ENCODE results near the gene EPPIN. TPM values are rescaled to one million over a fixed set of nuclear protein-coding genes. Genes with fewer than 3 reads are reported as not detected.

Gene EPPIN
- total RNA-seq, 4 donors from 2014 or later: not detected

DNA sequence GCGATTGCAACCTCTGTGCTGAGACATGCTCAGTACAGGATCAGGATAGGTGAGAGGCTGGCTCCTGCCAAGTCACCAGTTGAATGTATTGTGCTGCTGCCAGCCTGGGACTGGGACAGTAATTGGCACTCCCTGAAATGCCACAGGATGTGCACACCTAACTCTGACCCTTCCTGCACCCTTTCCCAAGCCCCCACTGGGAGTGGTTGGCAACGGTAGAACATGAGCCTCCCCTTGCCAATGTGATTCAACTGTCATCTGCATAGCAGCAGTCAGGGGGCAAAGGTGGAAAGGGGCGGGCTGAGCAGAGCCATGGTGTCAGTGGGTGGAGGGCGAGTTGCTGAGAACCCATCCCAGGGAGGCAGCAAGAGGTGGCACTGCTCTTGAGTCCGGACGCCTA, 47.2 kb downstream of the EPPIN start:
- no peak for TF ChIP-seq POLR2AphosphoS5 (IDR thresholded peaks at IDR 0.05)
- no peak for TF ChIP-seq POLR2A (IDR thresholded peaks at IDR 0.05)
- TF ChIP-seq, protein P1, sequence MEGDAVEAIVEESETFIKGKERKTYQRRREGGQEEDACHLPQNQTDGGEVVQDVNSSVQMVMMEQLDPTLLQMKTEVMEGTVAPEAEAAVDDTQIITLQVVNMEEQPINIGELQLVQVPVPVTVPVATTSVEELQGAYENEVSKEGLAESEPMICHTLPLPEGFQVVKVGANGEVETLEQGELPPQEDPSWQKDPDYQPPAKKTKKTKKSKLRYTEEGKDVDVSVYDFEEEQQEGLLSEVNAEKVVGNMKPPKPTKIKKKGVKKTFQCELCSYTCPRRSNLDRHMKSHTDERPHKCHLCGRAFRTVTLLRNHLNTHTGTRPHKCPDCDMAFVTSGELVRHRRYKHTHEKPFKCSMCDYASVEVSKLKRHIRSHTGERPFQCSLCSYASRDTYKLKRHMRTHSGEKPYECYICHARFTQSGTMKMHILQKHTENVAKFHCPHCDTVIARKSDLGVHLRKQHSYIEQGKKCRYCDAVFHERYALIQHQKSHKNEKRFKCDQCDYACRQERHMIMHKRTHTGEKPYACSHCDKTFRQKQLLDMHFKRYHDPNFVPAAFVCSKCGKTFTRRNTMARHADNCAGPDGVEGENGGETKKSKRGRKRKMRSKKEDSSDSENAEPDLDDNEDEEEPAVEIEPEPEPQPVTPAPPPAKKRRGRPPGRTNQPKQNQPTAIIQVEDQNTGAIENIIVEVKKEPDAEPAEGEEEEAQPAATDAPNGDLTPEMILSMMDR (IDR thresholded peaks at IDR 0.05): no peak
- no peak for TF ChIP-seq EP300 (IDR thresholded peaks at IDR 0.05)
- 100% methylated on average over 2 of the region's 6 CpGs; no CpG with 5 or more reads in 1 of the 2 donors for WGBS, 2 donors (ENCODE audit: low coverage in 1 of 2)
- ATAC-seq: no peak

DNA sequence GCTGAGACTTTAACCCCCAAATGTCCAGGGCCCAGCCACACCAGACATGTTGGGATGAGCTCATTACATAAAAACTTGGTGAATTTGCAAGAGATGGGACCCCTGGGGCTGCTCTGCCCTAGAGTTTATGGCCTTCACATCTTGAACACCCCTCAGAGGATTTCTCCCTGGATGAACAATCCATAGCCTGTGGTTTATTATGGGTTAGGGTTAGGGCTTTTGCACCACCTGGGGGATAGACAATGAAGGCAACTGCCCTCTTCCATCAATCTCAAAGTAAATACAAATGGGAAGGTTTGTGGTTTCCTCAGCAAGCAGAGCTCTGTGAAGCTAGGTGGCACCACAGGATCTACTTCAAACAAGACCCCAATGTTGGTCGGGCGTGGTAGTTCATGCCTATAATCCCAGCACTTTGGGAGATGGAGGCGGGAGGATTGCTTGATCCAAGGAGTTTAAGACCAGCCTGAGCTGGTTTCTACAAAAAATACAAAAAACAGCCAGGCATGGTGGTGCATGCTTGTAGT, 49.2 kb downstream of the EPPIN start:
- 72 to 90% methylated on average over 2 of the region's 3 CpGs for WGBS, 2 donors (ENCODE audit: low coverage in 1 of 2)
- TF ChIP-seq POLR2AphosphoS5 (IDR thresholded peaks at IDR 0.05) (no peak), POLR2A (IDR thresholded peaks at IDR 0.05) (no peak), EP300 (IDR thresholded peaks at IDR 0.05) (no peak)
- TF ChIP-seq, protein P1 (IDR thresholded peaks at IDR 0.05): no peak
- ATAC-seq: no peak
- no peak overlapping the region for H3K4me3 ChIP-seq
- H3K4me1 ChIP-seq: no peaks in the 10 kb centered on the region
- no peak overlapping the region for H3K27ac ChIP-seq
- no peaks in the 10 kb centered on the region for H3K36me3 ChIP-seq
- H3K9me3 ChIP-seq: no peaks in the 10 kb centered on the region
- peaks cover 38% of the 10 kb centered on the region for H3K27me3 ChIP-seq

More for the DNA sequence above, 47.2 kb downstream of the EPPIN start:
- no peaks in the 10 kb centered on the region for H3K9me3 ChIP-seq
- H3K4me3 ChIP-seq: no peak overlapping the region
- H3K36me3 ChIP-seq: no peaks in the 10 kb centered on the region
- peaks cover 50% of the 10 kb centered on the region for H3K27me3 ChIP-seq
- H3K27ac ChIP-seq: no peak overlapping the region
- no peaks in the 10 kb centered on the region for H3K4me1 ChIP-seq

DNA sequence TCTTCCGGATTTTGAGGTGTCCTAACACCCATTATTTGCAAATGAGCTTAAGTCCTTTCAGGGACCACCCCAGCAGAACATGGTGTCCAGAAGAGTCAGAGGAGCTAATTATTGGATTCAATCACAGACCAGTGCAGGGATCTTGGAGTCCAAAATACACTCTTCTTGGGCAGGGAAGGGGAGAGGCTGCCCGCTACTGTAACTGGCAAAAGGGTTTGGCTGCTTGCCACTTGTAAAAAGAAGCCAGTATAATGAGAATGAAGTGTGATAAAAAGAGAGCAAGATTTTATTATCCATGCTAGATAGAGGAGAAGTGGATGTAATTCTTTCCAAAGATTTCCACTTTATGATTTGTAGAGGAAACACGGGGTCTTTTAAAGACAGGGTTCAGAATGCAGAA, 51.0 kb downstream of the EPPIN start:
- no peak for TF ChIP-seq POLR2AphosphoS5 (IDR thresholded peaks at IDR 0.05)
- TF ChIP-seq POLR2A (IDR thresholded peaks at IDR 0.05): no peak
- TF ChIP-seq EP300 (IDR thresholded peaks at IDR 0.05): no peak
- TF ChIP-seq, protein P1 (IDR thresholded peaks at IDR 0.05): no peak
- Histone ChIP-seq H3K27ac (no peak overlapping the region), H3K4me3 (no peak overlapping the region), H3K9me3 (no peaks in the 10 kb centered on the region), H3K27me3 (peaks cover 34% of the 10 kb centered on the region), H3K4me1 (no peaks in the 10 kb centered on the region), H3K36me3 (no peaks in the 10 kb centered on the region)
- no peak for ATAC-seq
- WGBS, 2 donors (ENCODE audit: low coverage in 1 of 2): 80 to 82% methylated on average over 2 of the region's 3 CpGs

DNA sequence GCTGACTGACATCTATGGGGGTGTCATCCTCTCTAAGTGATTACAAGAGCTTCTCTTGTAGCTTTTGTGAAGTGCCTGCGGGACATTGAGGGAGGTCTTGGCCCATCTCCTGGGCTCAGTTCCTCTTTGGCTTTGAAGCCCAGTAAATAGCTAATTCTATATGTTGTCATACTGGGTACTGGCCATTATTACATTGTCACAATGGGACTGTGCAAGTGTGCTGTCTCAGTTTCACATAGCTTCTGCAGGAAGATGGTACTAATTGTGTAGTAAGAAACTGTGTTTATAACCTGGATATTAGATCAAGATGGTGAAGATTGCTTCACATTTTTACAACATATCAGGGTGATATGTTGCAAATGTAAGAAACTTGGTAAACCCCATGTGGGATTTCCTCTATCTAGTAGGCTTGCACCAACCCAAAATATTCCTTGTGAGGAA, 51.7 kb downstream of the EPPIN start:
- 88% methylated on average over 1 of the region's 1 CpG; no CpG with 5 or more reads in 1 of the 2 donors for WGBS, 2 donors (ENCODE audit: low coverage in 1 of 2)
- Histone ChIP-seq H3K4me1 (no peaks in the 10 kb centered on the region), H3K27me3 (peaks cover 31% of the 10 kb centered on the region), H3K36me3 (no peaks in the 10 kb centered on the region), H3K27ac (no peak overlapping the region), H3K9me3 (no peaks in the 10 kb centered on the region), H3K4me3 (no peak overlapping the region)
- TF ChIP-seq POLR2A (IDR thresholded peaks at IDR 0.05): no peak
- TF ChIP-seq EP300 (IDR thresholded peaks at IDR 0.05): no peak
- no peak for TF ChIP-seq POLR2AphosphoS5 (IDR thresholded peaks at IDR 0.05)
- TF ChIP-seq, protein P1 (IDR thresholded peaks at IDR 0.05): no peak
- no peak for ATAC-seq

Small RNA genes within 50 kb of the gene (small RNA-seq; reads per million reads assigned to genes)
- gene AL031663.1 (0 reads per million in 4 donors), gene HSPD1P21 (0 reads per million in 4 donors), gene RNA5SP485 (0 reads per million in 4 donors)

Other genes with a start within 250 kb of the EPPIN start
- gene RBPJL, start 240.6 kb downstream of the EPPIN start, total RNA-seq: not detected
- gene MATN4, start 239.1 kb downstream of the EPPIN start, total RNA-seq: not detected
- 100 to 1,000 TPM in 1 of 4 donors, 10 to 100 TPM in 3; 75.1 to 182 (median 84.2) TPM for gene SDC4, start 199.0 kb downstream of the EPPIN start, total RNA-seq
- gene SYS1, start 184.2 kb downstream of the EPPIN start, total RNA-seq: 10 to 100 TPM; 29.3 to 55.3 (median 34.7) TPM
- not detected for gene TP53TG5, start 169.1 kb downstream of the EPPIN start, total RNA-seq
- 100 to 1,000 TPM in 2 of 4 donors, 10 to 100 TPM in 2; 84.9 to 132 (median 106) TPM for gene DBNDD2, start 139.1 kb downstream of the EPPIN start, total RNA-seq
- 10 to 100 TPM; 59.8 to 87.3 (median 67.6) TPM for gene PIGT, start 131.3 kb downstream of the EPPIN start, total RNA-seq
- gene WFDC2, start 77.6 kb downstream of the EPPIN start, total RNA-seq: 10 to 100 TPM in 1 of 4 donors, 1 to 10 TPM in 2, not detected in 1; 7.0 to 21.9 (median 9.3) TPM
- gene SPINT3, start 31.8 kb downstream of the EPPIN start, total RNA-seq: not detected
- not detected for gene WFDC6, start 7.9 kb downstream of the EPPIN start, total RNA-seq
- not detected for gene WFDC8, start 31.9 kb upstream of the EPPIN start, total RNA-seq
- not detected for gene WFDC10A, start 82.3 kb upstream of the EPPIN start, total RNA-seq
- not detected for gene WFDC9, start 83.9 kb upstream of the EPPIN start, total RNA-seq
- gene WFDC11, start 122.8 kb upstream of the EPPIN start, total RNA-seq: not detected
- not detected for gene WFDC13, start 154.6 kb upstream of the EPPIN start, total RNA-seq
- not detected for gene WFDC10B, start 157.6 kb upstream of the EPPIN start, total RNA-seq
- gene SPINT4, start 174.9 kb upstream of the EPPIN start, total RNA-seq: not detected
- gene WFDC3, start 244.5 kb upstream of the EPPIN start, total RNA-seq: 1 to 10 TPM in 1 of 4 donors, not detected in 3; 2.3 TPM
- 10 to 100 TPM; 21.8 to 33.3 (median 27.8) TPM for gene DNTTIP1, start 244.6 kb upstream of the EPPIN start, total RNA-seq